Gastrocnemius medialis (tissue), 4 donors: ENCODE measurements around the gene CSNK2A2. TPM values are rescaled to one million over a fixed set of nuclear protein-coding genes. Genes with fewer than 3 reads are reported as not detected.

Experiments
- ATAC-seq, 2 donors: fragments of 150-250 bp; one replicate each; pipeline ENCODE4 v1.9.1; 2016
- DNase-seq, 2 donors: peaks; one replicate each; pipeline ENCODE4 v3.0.0-alpha.2; 2019
- H3K27ac ChIP-seq, 4 donors: fragments of 200-600 bp; sonication (generic); 1 replicate in 1 of 4; 2 replicates in 3 of 4; pipeline ENCODE4 v1.5.1; 2016 to 2018; ENCODE audit warnings: mild to moderate bottlenecking in 2 of 4, moderate library complexity in 1 of 4
- H3K27me3 ChIP-seq, 3 donors: fragments of 200-600 bp; sonication (generic) in 2 of 3; 1 replicate in 1 of 3; 2 replicates in 2 of 3; pipeline versions ENCODE4 v1.5.1 to v1.6.0; 2016 to 2019; ENCODE audit warnings: mild to moderate bottlenecking in 1 of 3, moderate library complexity in 1 of 3
- H3K36me3 ChIP-seq, 2 donors: fragments of 200-600 bp; sonication (generic) in 1 of 2; one replicate each; pipeline ENCODE4 v1.5.1; 2017 to 2018
- H3K4me1 ChIP-seq, 2 donors: fragments of 200-600 bp; sonication (generic) in 1 of 2; one replicate each; pipeline ENCODE4 v1.5.1; 2016 to 2017; ENCODE audit warnings: mild to moderate bottlenecking in 2 of 2
- H3K4me3 ChIP-seq, 4 donors: fragments of 200-600 bp; sonication (generic) in 3 of 4; 1 replicate in 1 of 4; 2 replicates in 3 of 4; pipeline ENCODE4 v1.5.1; 2016 to 2019; ENCODE audit warnings: mild to moderate bottlenecking in 2 of 4
- H3K9me3 ChIP-seq, 3 donors: fragments of 200-600 bp; sonication (generic) in 2 of 3; 1 replicate in 1 of 3; 2 replicates in 2 of 3; pipeline ENCODE4 v1.5.1; 2016 to 2019
- CTCF ChIP-seq, 5 experiments: fragments of 450-650 bp in 3 of 5; fragments of 200-600 bp in 2 of 5; sonication (generic) in 2 of 5; IDR thresholded peaks in 4 of 5; conservative IDR thresholded peaks in 1 of 5; 1 replicate in 4 of 5; 2 replicates in 1 of 5; pipeline ENCODE4 v1.5.1; 2016 to 2019; ENCODE audit warnings: antibody characterized with exemption in 5 of 5, mild to moderate bottlenecking in 3 of 5, moderate library complexity in 3 of 5
- POLR2A ChIP-seq, 2 donors: fragments of 450-650 bp; IDR thresholded peaks; one replicate each; pipeline ENCODE4 v1.6.1; 2017; ENCODE audit warnings: antibody characterized with exemption in 2 of 2, mild to moderate bottlenecking in 2 of 2, moderate library complexity in 2 of 2
- in situ Hi-C, 4 donors: fragments of 200-750 bp; cut with MboI; loops; one replicate each; pipeline versions ENCODE4 v1.15.0 to v1.8.0; 2017; ENCODE audit warnings: low sequenced_read_pairs in 4 of 4
- intact Hi-C: fragments of 100-400 bp; cut with DNase I; formaldehyde crosslinking; loops from one replicate; pipeline ENCODE4 v1.15.1; 2023; ENCODE audit warnings: low total_unique reads
- total RNA-seq, 4 donors: library from RNA; depleted of rRNA; stranded (reverse); fragments of >200 nt; gene quantifications; one replicate each; pipeline versions ENCODE4 v1.1.0 to v1.2.3, GENCODE V29; 2016

The CSNK2A2 gene
- total RNA-seq, 4 donors from 2014 or later, result 14.0 to 29.5 (median 20.4) TPM

DNA sequence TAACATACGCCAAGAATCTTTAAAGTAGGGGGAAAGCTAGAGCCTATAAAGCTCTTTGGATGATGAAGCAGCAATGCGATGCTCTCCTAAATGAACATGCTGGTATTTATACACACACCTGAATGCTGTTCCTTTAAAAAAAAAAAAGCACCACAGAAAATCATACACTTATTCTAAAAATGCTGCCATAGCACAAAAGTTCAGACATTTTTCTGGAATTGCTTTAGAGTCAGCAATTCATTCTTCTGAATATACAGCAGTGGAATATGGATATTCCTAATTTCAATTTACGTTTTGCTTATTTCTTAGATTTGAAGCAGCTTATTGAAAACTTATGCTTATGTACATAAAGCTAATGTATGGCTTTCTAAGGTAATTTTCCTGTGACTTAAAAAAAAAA is 3.1 kb downstream of the CSNK2A2 start:
- peaks cover 0 to 45% of the 10 kb centered on the region in 2 donors for H3K36me3 ChIP-seq
- intact Hi-C loops, result loop anchor here (5.0 kb wide), 2 partner anchors 67 to 172 kb away; partner anchors contain the start of gene CFAP20
- in situ Hi-C loops, result no loop called here

DNA sequence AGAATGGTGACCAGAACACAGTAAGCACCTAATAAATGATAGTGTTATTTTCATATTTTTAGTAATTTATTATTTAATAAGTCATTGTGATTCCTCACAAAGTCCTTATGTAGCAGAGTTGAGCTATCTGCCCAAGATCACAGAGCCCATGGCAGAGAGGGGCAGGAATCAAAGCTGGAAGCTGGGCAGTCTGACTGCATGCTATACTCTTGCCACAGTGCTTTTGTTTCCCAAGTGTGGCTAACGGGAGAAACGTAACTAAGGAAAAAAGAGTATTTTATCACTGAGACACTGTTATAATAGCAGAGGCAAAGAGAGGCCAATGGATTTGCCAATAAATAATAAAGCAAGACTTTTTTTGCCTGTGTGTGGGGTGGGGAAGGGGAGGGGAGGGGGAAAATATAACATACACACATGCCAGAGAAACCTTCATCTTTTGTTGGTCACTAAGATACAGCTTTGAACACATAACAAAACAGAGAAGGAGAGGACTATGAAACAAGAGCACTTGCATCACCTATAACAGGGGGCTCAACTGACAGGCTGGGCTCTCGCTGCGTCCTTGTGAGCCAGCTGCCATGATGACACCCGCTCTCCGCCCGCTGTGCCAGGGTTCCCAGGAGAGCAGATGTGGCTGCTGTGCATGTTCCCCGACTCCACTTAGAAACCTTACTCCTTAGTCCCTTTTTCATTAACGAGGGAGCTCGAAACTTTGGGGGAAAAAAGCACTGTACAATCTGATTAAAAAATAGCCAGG is 10.1 kb downstream of the CSNK2A2 start:
- in situ Hi-C loops (no loop called here), intact Hi-C loops (loop anchor here (1.0 kb wide), 1 partner anchor 10 kb away; the partner anchor contains the start of gene CSNK2A2)
- H3K4me1 ChIP-seq, result peaks cover 20 to 28% of the 10 kb centered on the region in 2 donors
- ATAC-seq (peak; percentile 33 to 92), DNase-seq (peak; percentile 2 to 70)
- no peaks in the 10 kb centered on the region for H3K9me3 ChIP-seq
- H3K36me3 ChIP-seq, result peaks cover 0 to 40% of the 10 kb centered on the region in 2 donors
- no peaks in the 10 kb centered on the region for H3K27me3 ChIP-seq
- H3K4me3 ChIP-seq, result no peak overlapping the region
- H3K27ac ChIP-seq, result peak overlapping the region; percentile 64 to 75 (median 74)
- no peak for TF ChIP-seq CTCF (IDR thresholded peaks at IDR 0.05 in 4 of 5, conservative IDR thresholded peaks at IDR 0.05 in 1 of 5)
- no peak for TF ChIP-seq POLR2A (IDR thresholded peaks at IDR 0.05)

More for the DNA sequence above, 3.1 kb downstream of the CSNK2A2 start:
- Histone ChIP-seq H3K4me3 (no peak overlapping the region), H3K4me1 (peaks cover 9 to 14% of the 10 kb centered on the region in 2 donors), H3K27ac (no peak overlapping the region), H3K27me3 (no peaks in the 10 kb centered on the region), H3K9me3 (no peaks in the 10 kb centered on the region)
- TF ChIP-seq CTCF (IDR thresholded peaks at IDR 0.05 in 4 of 5, conservative IDR thresholded peaks at IDR 0.05 in 1 of 5), result no peak
- no peak for TF ChIP-seq POLR2A (IDR thresholded peaks at IDR 0.05)
- DNase-seq (no peak), ATAC-seq (no peak)

DNA sequence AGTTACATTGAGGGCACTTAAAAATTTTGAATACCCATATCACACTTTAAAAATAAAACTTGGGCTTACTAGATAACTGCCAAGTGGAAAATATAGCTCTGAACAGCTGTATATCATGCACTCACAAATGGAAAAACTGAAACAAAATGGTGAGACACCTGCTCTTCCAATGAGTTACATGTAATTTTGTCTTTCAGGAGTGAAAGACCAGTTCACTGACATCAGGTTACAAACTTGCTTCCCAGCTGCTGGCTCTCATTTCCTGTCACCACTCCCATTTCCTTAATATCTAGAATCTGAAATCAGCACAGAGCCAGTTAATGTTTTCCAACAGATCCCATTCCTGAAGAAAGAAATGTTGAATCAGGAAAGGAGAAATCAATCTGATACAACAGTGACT is 10.8 kb downstream of the CSNK2A2 start:
- Histone ChIP-seq H3K4me3 (no peak overlapping the region), H3K9me3 (no peaks in the 10 kb centered on the region), H3K4me1 (peaks cover 20 to 28% of the 10 kb centered on the region in 2 donors), H3K36me3 (peaks cover 0 to 32% of the 10 kb centered on the region in 2 donors), H3K27me3 (no peaks in the 10 kb centered on the region), H3K27ac (peak overlapping the region; percentile 64 to 75 (median 74))
- DNase-seq (no peak), ATAC-seq (no peak)
- intact Hi-C loops, result no loop called here
- in situ Hi-C loops, result no loop called here
- TF ChIP-seq POLR2A (IDR thresholded peaks at IDR 0.05), result no peak
- TF ChIP-seq CTCF (IDR thresholded peaks at IDR 0.05 in 4 of 5, conservative IDR thresholded peaks at IDR 0.05 in 1 of 5), result no peak

GRCh38 chr16:58186176-58186944 is 11.5 kb downstream of the CSNK2A2 start:
- H3K27me3 ChIP-seq, result no peaks in the 10 kb centered on the region
- peaks cover 0 to 29% of the 10 kb centered on the region in 2 donors for H3K36me3 ChIP-seq
- TF ChIP-seq CTCF (IDR thresholded peaks at IDR 0.05 in 4 of 5, conservative IDR thresholded peaks at IDR 0.05 in 1 of 5) (no peak), POLR2A (IDR thresholded peaks at IDR 0.05) (no peak)
- DNase-seq, result no peak
- peaks cover 20 to 28% of the 10 kb centered on the region in 2 donors for H3K4me1 ChIP-seq
- H3K4me3 ChIP-seq, result no peak overlapping the region
- in situ Hi-C loops (no loop called here), intact Hi-C loops (no loop called here)
- no peak for ATAC-seq
- H3K9me3 ChIP-seq, result no peaks in the 10 kb centered on the region
- peak overlapping the region; percentile 64 to 75 (median 74) for H3K27ac ChIP-seq
